A673 (cell line): ENCODE data around the gene RELL2.

Experiments
- CTCF ChIP-seq: fragments of 300-800, 200-600 bp; sonication (generic); conservative IDR thresholded peaks from 2 replicates; pipeline ENCODE4 v1.5.1; 2017; ENCODE audit warnings: low read depth, mild to moderate bottlenecking, antibody characterized with exemption, low read length, moderate library complexity, mixed read lengths
- EZH2 ChIP-seq: fragments of 200-600 bp; sonication (generic); IDR thresholded peaks from 2 replicates; pipeline ENCODE4 v1.6.1; 2017; ENCODE audit warnings: borderline replicate concordance, low read depth, mild to moderate bottlenecking, mixed read lengths, antibody characterized with exemption, low read length; ENCODE audit not compliant: poor library complexity, severe bottlenecking

GRCh38 chr5:141649972-141650371 is 13.2 kb downstream of the RELL2 start:
- TF ChIP-seq CTCF (no peak), EZH2 (no peak)
